GM12878 (cell line): ENCODE data around the gene MBD5. TPM values are rescaled to one million over a fixed set of nuclear protein-coding genes. Genes with fewer than 3 reads are reported as not detected.

Experiments
- ATAC-seq: fragments of 200-7000 bp; cut with Tn5 transposase; 3 replicates; pipeline ENCODE4 v1.9.1; 2020; ENCODE audit warnings: mild to moderate bottlenecking, moderate library complexity
- BruUV-seq: library from RNA; stranded (reverse); fragments of 400-500 nt; replicated peaks from 2 replicates; lab custom pipeline; 2021; lab: Mats Ljungman, UMichigan
- CTCF ChIA-PET: fragments of 300-600 bp; sonication (Branson Sonifier 250); formaldehyde crosslinking; extraction: SDS; loops from one replicate; lab custom pipeline; 2021; ENCODE audit warnings: inconsistent platforms; lab: Yijun Ruan, JAX
- POLR2A ChIA-PET: fragments of 350-600 bp; formaldehyde crosslinking; extraction: SDS; loops from one replicate; lab custom pipeline; 2021; ENCODE audit warnings: inconsistent platforms; lab: Charles Lee
- RAD21 ChIA-PET: fragments of 300-600 bp; sonication (Branson Sonifier 250); formaldehyde crosslinking; loops from one replicate; lab custom pipeline; 2023; ENCODE audit warnings: antibody characterized with exemption; ENCODE audit not compliant: unreplicated experiment; lab: Charles Lee
- SMC1A ChIA-PET: fragments of 300-600 bp; sonication (Branson Sonifier 250); formaldehyde crosslinking; loops from one replicate; lab custom pipeline; 2023; ENCODE audit not compliant: unreplicated experiment, uncharacterized antibody; lab: Charles Lee
- DNase-seq: peaks from one replicate; pipeline ENCODE4 v3.0.0-alpha.2; 2011; ENCODE audit warnings: low read depth, low spot score
- FAIRE-seq: peaks from 3 replicates; lab custom pipeline; 2011; peaks lifted over from hg19 to GRCh38; lab: Jason Lieb, UNC
- H2AFZ ChIP-seq: 2 replicates; pipeline ENCODE4 v1.6.0; 2011; ENCODE audit warnings: low read depth, low read length, control low read depth; ENCODE audit not compliant: control insufficient read depth
- H3K27ac ChIP-seq: 2 replicates; pipeline ENCODE4 v1.5.1; 2011; ENCODE audit warnings: control low read depth; ENCODE audit not compliant: control insufficient read depth, insufficient read depth
- H3K27me3 ChIP-seq, 2 experiments: replicated peaks in 1 of 2; 2 replicates each; pipeline versions ENCODE4 v1.6.0 to v1.6.1; 2011; ENCODE audit warnings: low read length in 1 of 2; ENCODE audit not compliant: control insufficient read depth in 2 of 2, insufficient read depth in 2 of 2
- H3K36me3 ChIP-seq, 2 experiments: 2 replicates each; pipeline ENCODE4 v1.5.1; 2011; ENCODE audit warnings: low read length in 1 of 2; ENCODE audit not compliant: control insufficient read depth in 2 of 2, insufficient read depth in 2 of 2
- H3K4me1 ChIP-seq: 2 replicates; pipeline ENCODE4 v1.6.1; 2011; ENCODE audit warnings: mild to moderate bottlenecking, low read length, moderate library complexity, mixed read lengths; ENCODE audit not compliant: control insufficient read depth, insufficient read depth
- H3K4me2 ChIP-seq: 2 replicates; pipeline ENCODE4 v1.6.0; 2011; ENCODE audit warnings: control low read depth; ENCODE audit not compliant: control insufficient read depth, insufficient read depth
- H3K4me3 ChIP-seq: fragments of 200-600 bp; sonication (generic); 2 replicates; pipeline ENCODE4 v1.5.1; 2016
- H3K79me2 ChIP-seq: 2 replicates; pipeline ENCODE4 v1.6.0; 2011; ENCODE audit warnings: low read length; ENCODE audit not compliant: control insufficient read depth, insufficient read depth
- H3K9ac ChIP-seq: 2 replicates; pipeline ENCODE4 v1.8.0; 2011; ENCODE audit warnings: low read length, control low read depth, mixed read lengths; ENCODE audit not compliant: control insufficient read depth, insufficient read depth
- H3K9me3 ChIP-seq: replicated peaks from 3 replicates; pipeline ENCODE4 v1.5.1; 2011; ENCODE audit warnings: mild to moderate bottlenecking, low read length; ENCODE audit not compliant: control insufficient read depth, insufficient read depth
- H4K20me1 ChIP-seq: 2 replicates; pipeline ENCODE4 v1.6.0; 2011; ENCODE audit not compliant: control insufficient read depth, insufficient read depth
- ASH2L ChIP-seq: fragments of 300-600, 200-600 bp; sonication (generic); IDR thresholded peaks from 2 replicates; pipeline ENCODE4 v1.6.1; 2017; ENCODE audit warnings: low read depth, mild to moderate bottlenecking, borderline replicate concordance
- BRCA1 ChIP-seq: IDR thresholded peaks from 2 replicates; pipeline ENCODE4 v1.6.1; 2011; ENCODE audit warnings: low read depth, low read length, improper control_type of control experiment
- CBFB ChIP-seq: IDR thresholded peaks from 2 replicates; pipeline ENCODE4 v1.6.1; 2016; ENCODE audit warnings: antibody characterized with exemption, low read depth
- CREB1 ChIP-seq: IDR thresholded peaks from 2 replicates; pipeline ENCODE4 v1.6.1; 2012; ENCODE audit warnings: low read depth, mild to moderate bottlenecking, inconsistent platforms
- LARP7 ChIP-seq: fragments of 450-650 bp; IDR thresholded peaks from 2 replicates; pipeline ENCODE4 v1.6.1; 2017; ENCODE audit warnings: mild to moderate bottlenecking
- MTA3 ChIP-seq: IDR thresholded peaks from 2 replicates; pipeline ENCODE4 v1.6.1; 2012; ENCODE audit warnings: low read length, inconsistent platforms, borderline replicate concordance
- NRF1 ChIP-seq: conservative IDR thresholded peaks from 2 replicates; pipeline ENCODE4 v1.6.1; 2011; ENCODE audit warnings: mild to moderate bottlenecking, low read depth, low read length, improper control_type of control experiment
- RB1 ChIP-seq: fragments of 450-650 bp; formaldehyde crosslinking; IDR thresholded peaks from 2 replicates; pipeline ENCODE4 v1.6.1; 2017; ENCODE audit warnings: mild to moderate bottlenecking, borderline replicate concordance
- SIX5 ChIP-seq: IDR thresholded peaks from 2 replicates; pipeline ENCODE4 v1.6.1; 2011; ENCODE audit warnings: mild to moderate bottlenecking, low read depth, low read length, moderate library complexity; ENCODE audit not compliant: severe bottlenecking
- TARDBP ChIP-seq: IDR thresholded peaks from 2 replicates; pipeline ENCODE4 v1.6.1; 2016; ENCODE audit warnings: borderline replicate concordance
- WRNIP1 ChIP-seq: IDR thresholded peaks from 2 replicates; pipeline ENCODE4 v1.6.1; 2011; ENCODE audit warnings: low read depth, low read length, improper control_type of control experiment, borderline replicate concordance
- WGBS: methylation state at CpG from one replicate; pipeline ENCODE4 v1.1.6; 2016; ENCODE audit warnings: low lambda C conversion rate; ENCODE audit not compliant: insufficient replicate concordance, insufficient coverage; ENCODE audit errors: missing lambda C conversion rate; 5-methylcytosine and 5-hydroxymethylcytosine counted together
- in situ Hi-C: fragments of 300-500 bp; cut with MboI; formaldehyde crosslinking; loops from 9 replicates; pipeline ENCODE4 v1.14.3; 2018; ENCODE audit warnings: mixed read lengths
- intact Hi-C: fragments of 100-400 bp; cut with micrococcal nuclease; formaldehyde crosslinking; loops from one replicate; pipeline ENCODE4 v1.14.2; 2022; ENCODE audit not compliant: unreplicated experiment
- polyA plus RNA-seq, 11 experiments: library from polyadenylated mRNA; depleted of rRNA in 4 of 11; unstranded in 6 of 11; stranded (reverse) in 5 of 11; fragments of >200 nt; fragmentation: Nextera tagmentation in 4 of 11; fragmentation: Illumina TruSeq in 1 of 11; extraction: Ambion mirVana in 4 of 11; extraction: Trizol in 1 of 11; gene quantifications; 1 replicate in 1 of 11; 2 replicates in 10 of 11; pipeline versions ENCODE4 v1.2.1 to v1.2.3, GENCODE V29; 2011 to 2016; ENCODE audit warnings: inconsistent platforms in 2 of 11, missing spikeins in 2 of 11, low read depth in 1 of 11
- total RNA-seq, 4 experiments: library from RNA; depleted of rRNA in 3 of 4; stranded (reverse); fragments of >200 nt in 3 of 4; fragmentation: Illumina TruSeq in 1 of 4; extraction: Trizol in 1 of 4; gene quantifications; 2 replicates each; pipeline versions ENCODE4 v1.2.1 to v1.2.3, GENCODE V29; 2013 to 2021
- TF ChIP-seq, protein P1 (sequence below): IDR thresholded peaks from 2 replicates; pipeline ENCODE4 v1.6.1; 2012; ENCODE audit warnings: low read length, inconsistent platforms
- TF ChIP-seq, protein P2 (sequence below): IDR thresholded peaks from 2 replicates; pipeline ENCODE4 v1.6.1; 2011; ENCODE audit warnings: low read depth, low read length, improper control_type of control experiment, borderline replicate concordance
- TF ChIP-seq, protein P3 (sequence below): fragments of 150-350 bp; IDR thresholded peaks from 2 replicates; pipeline ENCODE4 v1.6.1; 2016; ENCODE audit warnings: low read depth, low read length

Gene MBD5
- total and polyA plus RNA-seq, 10 of the 15 experiments (the other 5 are each of a cell fraction or from before 2014, with no cell fraction given): 7.4 to 58.0 (median 21.2) TPM

DNA sequence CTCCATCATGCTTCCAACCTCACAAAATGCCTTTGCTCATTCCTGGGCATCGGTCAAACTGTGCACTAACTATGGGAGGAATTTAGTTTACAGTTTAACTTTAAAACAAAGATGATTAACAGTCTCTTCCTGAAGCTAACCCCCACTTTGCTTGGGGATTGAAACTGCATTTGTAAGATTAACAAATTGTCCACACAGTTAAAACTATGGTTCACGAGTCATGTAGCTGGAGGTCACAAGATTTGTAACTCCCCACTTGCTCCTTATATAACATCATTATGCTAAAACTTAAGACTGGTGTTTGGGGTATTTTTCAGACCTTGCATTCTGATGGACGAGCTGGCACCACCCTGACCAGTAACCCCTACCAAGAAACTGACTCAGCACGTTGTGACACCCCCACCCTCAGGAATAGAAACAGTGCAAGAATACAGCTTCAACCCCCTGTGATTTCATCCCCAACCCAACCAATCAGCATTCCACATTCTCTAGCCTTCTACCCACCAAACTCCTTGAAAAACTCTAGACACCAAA lies 252.3 kb downstream of the MBD5 start:
- BruUV-seq: no TSS peak
- no peak overlapping the region for H3K27ac ChIP-seq
- H4K20me1 ChIP-seq: no peaks in the 10 kb centered on the region
- 0 out of 4 replicates have a peak, but pooled peaks cover 0 to 3% of the 10 kb centered on the region in 2 experiments for H3K36me3 ChIP-seq
- ATAC-seq (no peak), DNase-seq (no peak), FAIRE-seq (no peak)
- no peak overlapping the region for H3K4me3 ChIP-seq
- H3K4me1 ChIP-seq: no peaks in the 10 kb centered on the region
- intact Hi-C loops (no loop called here), in situ Hi-C loops (no loop called here)
- no peak overlapping the region for H3K9ac ChIP-seq
- TF ChIP-seq TARDBP (no peak), LARP7 (no peak), RB1 (no peak), CBFB (no peak), SIX5 (no peak), CREB1 (no peak), ASH2L (no peak), MTA3 (no peak), NRF1 (no peak), WRNIP1 (no peak), BRCA1 (no peak)
- TF ChIP-seq, protein P1, sequence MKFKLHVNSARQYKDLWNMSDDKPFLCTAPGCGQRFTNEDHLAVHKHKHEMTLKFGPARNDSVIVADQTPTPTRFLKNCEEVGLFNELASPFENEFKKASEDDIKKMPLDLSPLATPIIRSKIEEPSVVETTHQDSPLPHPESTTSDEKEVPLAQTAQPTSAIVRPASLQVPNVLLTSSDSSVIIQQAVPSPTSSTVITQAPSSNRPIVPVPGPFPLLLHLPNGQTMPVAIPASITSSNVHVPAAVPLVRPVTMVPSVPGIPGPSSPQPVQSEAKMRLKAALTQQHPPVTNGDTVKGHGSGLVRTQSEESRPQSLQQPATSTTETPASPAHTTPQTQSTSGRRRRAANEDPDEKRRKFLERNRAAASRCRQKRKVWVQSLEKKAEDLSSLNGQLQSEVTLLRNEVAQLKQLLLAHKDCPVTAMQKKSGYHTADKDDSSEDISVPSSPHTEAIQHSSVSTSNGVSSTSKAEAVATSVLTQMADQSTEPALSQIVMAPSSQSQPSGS: no peak
- TF ChIP-seq, protein P2, sequence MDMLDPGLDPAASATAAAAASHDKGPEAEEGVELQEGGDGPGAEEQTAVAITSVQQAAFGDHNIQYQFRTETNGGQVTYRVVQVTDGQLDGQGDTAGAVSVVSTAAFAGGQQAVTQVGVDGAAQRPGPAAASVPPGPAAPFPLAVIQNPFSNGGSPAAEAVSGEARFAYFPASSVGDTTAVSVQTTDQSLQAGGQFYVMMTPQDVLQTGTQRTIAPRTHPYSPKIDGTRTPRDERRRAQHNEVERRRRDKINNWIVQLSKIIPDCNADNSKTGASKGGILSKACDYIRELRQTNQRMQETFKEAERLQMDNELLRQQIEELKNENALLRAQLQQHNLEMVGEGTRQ: no peak
- TF ChIP-seq, protein P3, sequence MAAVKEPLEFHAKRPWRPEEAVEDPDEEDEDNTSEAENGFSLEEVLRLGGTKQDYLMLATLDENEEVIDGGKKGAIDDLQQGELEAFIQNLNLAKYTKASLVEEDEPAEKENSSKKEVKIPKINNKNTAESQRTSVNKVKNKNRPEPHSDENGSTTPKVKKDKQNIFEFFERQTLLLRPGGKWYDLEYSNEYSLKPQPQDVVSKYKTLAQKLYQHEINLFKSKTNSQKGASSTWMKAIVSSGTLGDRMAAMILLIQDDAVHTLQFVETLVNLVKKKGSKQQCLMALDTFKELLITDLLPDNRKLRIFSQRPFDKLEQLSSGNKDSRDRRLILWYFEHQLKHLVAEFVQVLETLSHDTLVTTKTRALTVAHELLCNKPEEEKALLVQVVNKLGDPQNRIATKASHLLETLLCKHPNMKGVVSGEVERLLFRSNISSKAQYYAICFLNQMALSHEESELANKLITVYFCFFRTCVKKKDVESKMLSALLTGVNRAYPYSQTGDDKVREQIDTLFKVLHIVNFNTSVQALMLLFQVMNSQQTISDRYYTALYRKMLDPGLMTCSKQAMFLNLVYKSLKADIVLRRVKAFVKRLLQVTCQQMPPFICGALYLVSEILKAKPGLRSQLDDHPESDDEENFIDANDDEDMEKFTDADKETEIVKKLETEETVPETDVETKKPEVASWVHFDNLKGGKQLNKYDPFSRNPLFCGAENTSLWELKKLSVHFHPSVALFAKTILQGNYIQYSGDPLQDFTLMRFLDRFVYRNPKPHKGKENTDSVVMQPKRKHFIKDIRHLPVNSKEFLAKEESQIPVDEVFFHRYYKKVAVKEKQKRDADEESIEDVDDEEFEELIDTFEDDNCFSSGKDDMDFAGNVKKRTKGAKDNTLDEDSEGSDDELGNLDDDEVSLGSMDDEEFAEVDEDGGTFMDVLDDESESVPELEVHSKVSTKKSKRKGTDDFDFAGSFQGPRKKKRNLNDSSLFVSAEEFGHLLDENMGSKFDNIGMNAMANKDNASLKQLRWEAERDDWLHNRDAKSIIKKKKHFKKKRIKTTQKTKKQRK: no peak
- no peaks in the 10 kb centered on the region for H3K79me2 ChIP-seq
- H3K27me3 ChIP-seq: no peaks in the 10 kb centered on the region
- 60% methylated on average over 4 of the region's 4 CpGs for WGBS
- RAD21 ChIA-PET: no interaction called here
- H3K9me3 ChIP-seq: no peaks in the 10 kb centered on the region
- no peak overlapping the region for H3K4me2 ChIP-seq
- H2AFZ ChIP-seq: no peak overlapping the region
- POLR2A ChIA-PET: no interaction called here
- CTCF ChIA-PET: no interaction called here
- SMC1A ChIA-PET: no interaction called here
